GM06990 (cell line): ENCODE measurements around the gene KRT80.

Experiments
- DNase-seq: peaks from one replicate; pipeline ENCODE4 v3.0.0-alpha.2; 2011; ENCODE audit not compliant: insufficient read length; ENCODE audit errors: extremely low read depth
- H3K27me3 ChIP-seq: replicated peaks from 2 replicates; pipeline ENCODE4 v1.6.0; 2011; ENCODE audit warnings: low read length; ENCODE audit not compliant: control insufficient read depth, insufficient read depth
- H3K36me3 ChIP-seq: 2 replicates; pipeline ENCODE4 v1.5.1; 2011; ENCODE audit warnings: low read length; ENCODE audit not compliant: control insufficient read depth, insufficient read depth
- H3K4me3 ChIP-seq: replicated peaks from 2 replicates; pipeline ENCODE4 v1.5.1; 2011; ENCODE audit warnings: low read depth, mild to moderate bottlenecking, control low read depth, low read length
- TF ChIP-seq, protein P1 (sequence below): IDR thresholded peaks from 2 replicates; pipeline ENCODE4 v1.5.1; 2011; ENCODE audit warnings: low read length, control low read depth, mild to moderate bottlenecking, inconsistent platforms; ENCODE audit not compliant: insufficient read depth, poor library complexity, severe bottlenecking

The KRT80 gene

DNA sequence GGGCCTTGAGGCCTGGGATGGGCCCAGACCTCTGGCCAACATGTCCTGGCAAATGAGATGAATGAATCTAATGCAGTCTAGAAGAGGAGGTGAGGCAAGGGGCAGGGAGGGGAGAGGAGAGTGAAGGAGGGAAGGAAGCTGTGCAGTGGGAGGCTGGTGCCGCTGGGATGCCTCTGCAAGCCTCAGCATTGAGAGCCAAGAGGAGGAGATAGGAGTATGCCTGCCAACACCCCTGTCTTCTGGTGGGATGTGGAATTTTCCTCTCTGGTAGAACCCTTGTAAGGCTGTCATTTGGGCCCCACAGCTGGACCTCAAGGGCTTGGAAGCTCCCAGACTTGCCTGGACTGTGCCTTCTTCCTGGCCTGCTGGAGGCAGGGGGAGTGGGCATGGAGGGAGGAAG is 21.9 kb downstream of the KRT80 start:
- no peak for DNase-seq
- TF ChIP-seq, protein P1, sequence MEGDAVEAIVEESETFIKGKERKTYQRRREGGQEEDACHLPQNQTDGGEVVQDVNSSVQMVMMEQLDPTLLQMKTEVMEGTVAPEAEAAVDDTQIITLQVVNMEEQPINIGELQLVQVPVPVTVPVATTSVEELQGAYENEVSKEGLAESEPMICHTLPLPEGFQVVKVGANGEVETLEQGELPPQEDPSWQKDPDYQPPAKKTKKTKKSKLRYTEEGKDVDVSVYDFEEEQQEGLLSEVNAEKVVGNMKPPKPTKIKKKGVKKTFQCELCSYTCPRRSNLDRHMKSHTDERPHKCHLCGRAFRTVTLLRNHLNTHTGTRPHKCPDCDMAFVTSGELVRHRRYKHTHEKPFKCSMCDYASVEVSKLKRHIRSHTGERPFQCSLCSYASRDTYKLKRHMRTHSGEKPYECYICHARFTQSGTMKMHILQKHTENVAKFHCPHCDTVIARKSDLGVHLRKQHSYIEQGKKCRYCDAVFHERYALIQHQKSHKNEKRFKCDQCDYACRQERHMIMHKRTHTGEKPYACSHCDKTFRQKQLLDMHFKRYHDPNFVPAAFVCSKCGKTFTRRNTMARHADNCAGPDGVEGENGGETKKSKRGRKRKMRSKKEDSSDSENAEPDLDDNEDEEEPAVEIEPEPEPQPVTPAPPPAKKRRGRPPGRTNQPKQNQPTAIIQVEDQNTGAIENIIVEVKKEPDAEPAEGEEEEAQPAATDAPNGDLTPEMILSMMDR, result no peak
- Histone ChIP-seq H3K27me3 (no peaks in the 10 kb centered on the region), H3K4me3 (no peak overlapping the region), H3K36me3 (no peaks in the 10 kb centered on the region)

DNA sequence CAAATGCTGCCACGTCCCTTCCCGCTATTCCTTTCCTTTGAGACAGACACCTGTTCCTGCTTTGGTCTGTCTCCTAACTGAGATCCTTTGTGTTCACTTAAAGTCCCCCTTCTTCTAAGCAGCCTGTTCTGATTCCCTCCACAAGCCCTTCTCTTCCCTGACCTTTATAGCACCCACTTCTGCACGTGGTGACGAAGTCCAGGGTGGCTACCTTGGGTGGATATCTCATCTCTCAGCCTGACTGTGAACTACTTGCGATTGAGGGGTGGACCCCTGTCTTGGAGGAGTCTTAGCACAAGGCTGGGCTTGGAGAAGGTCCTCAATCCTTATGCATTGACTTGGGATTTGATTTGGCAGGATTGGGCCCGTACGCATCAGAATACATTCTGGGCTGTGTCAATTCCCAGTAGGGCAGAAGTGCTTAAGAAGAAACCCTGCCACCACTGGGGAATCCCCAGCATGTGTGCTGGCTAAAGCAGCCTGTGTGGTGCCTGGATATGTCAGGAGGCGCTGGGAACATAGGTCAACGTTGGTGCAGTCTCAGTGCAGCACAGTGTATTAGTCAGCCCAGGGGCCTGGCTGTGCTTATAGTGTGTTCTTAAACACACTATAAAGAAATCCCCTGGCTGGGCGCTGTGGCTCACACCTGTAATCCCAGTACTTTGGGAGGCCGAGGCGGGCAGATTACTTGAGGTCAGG is 23.6 kb downstream of the KRT80 start:
- no peak for DNase-seq
- Histone ChIP-seq H3K4me3 (no peak overlapping the region), H3K36me3 (no peaks in the 10 kb centered on the region), H3K27me3 (no peaks in the 10 kb centered on the region)
- TF ChIP-seq, protein P1, result no peak

DNA sequence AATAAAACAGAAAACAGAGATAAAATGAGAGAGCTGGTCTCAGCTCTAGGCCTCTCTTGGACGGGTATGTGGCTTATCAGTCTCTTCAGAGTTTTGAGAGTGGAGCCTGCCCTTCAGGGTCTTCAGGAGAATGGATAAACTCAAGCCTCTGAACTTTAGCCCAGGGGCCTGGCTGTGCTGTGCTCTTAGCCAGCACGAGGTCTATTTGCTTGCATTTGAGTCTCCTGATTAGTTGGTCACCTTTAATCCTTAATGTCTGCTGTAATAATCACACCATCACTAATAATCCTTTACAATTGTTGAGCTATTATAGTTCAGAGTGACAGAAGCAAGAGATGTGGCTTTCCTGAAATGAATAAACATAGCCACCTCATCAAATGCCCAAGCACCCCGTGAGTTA is 24.3 kb downstream of the KRT80 start:
- Histone ChIP-seq H3K36me3 (no peaks in the 10 kb centered on the region), H3K4me3 (no peak overlapping the region), H3K27me3 (no peaks in the 10 kb centered on the region)
- TF ChIP-seq, protein P1, result no peak
- DNase-seq, result no peak

DNA sequence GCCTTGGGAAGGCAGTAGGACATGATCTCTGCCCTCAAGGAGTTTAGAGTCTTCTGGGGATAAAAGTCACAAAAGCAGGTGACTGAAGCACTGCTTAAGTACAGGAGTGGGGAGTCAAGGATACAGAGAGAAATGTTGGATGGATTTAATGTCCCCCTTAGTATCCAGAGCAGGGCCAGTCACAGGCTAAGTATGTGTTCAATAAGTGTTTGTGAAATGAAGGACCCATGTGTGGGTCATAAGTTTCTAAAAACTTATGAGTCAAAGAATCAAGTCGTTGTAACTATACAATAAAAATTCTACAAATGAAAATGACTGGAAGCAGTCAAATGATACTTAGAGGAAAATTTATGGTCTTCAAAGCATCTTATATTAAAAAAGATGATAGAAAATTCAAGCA is 25.1 kb downstream of the KRT80 start:
- Histone ChIP-seq H3K27me3 (no peaks in the 10 kb centered on the region), H3K4me3 (no peak overlapping the region), H3K36me3 (no peaks in the 10 kb centered on the region)
- TF ChIP-seq, protein P1, result no peak
- DNase-seq, result no peak

DNA sequence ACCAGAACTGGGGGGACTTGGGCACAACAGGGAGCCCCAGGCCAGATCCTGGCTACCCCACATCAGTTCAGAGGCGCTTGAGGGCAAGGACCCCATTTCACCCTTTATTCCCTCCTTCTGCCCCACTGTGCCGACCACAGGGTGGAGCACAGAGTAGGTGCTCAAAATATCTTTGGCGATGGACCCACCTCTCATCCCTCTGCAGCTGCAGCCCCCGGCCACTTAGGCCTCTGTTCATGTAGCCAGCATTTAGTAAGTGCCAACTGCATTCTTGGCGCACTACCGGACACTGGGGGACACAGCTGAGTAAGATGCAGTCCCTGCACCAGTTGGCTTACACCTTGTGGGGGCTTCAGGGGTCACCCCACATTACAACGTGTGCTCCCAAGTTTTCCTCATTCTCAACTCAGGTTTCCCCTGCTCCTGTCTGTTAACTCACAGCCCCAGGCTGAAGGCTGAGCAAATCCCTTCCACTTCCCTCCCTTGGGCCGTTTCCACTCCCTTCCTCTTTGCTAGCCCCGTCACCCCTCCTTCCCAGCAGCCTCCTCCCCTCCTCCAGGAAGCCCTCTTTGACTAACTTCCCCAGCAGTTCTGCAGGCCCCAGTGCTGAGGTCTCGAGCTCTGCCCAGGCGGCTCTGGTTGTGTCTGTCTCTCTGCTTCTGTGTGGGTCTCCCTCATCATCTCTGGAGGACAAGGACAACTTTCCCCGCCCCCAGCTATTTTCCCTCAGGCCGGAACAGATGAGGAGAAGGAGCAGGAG is 26.5 kb downstream of the KRT80 start:
- Histone ChIP-seq H3K27me3 (no peaks in the 10 kb centered on the region; the same call in 1 of the 2 replicates), H3K36me3 (no peaks in the 10 kb centered on the region), H3K4me3 (no peak overlapping the region)
- TF ChIP-seq, protein P1, result no peak
- DNase-seq, result no peak
